ENCODE data around the gene PIP4K2A.
"Not testable (repeated sequence)": the region's sequence is repeated elsewhere in the genome, so short reads cannot be mapped to it uniquely, and the experiment has no call there.

The PIP4K2A gene

DNA sequence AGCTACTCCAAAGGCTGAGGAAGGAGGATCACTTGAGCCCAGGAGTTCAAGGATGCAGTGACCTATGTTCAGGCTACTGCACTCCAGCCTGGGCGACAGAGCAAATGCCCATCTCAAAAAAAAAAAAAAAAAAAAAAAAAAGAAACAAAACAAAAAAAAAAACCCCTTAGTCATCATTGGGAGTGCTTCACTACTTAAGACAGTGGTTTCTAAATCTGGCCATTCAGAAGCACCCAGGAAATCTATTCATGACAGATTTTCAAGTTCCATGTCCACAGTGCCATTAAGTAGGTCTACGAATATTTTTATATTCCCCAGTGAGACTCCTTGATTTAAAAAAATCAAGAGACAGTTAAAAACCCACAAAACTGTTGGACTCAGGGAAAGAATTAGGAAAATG, 182.9 kb downstream of the PIP4K2A start:
- Histone ChIP-seq H4K20me1 (ENCODE audit: low read depth, low read length) (no peaks in the 10 kb centered on the region), H2AFZ (ENCODE audit: low read depth, low read length, severe bottlenecking) (no peak overlapping the region), H3K27me3 (ENCODE audit: low read length) (no peaks in the 10 kb centered on the region), H3K9me2 (replicated peaks; ENCODE audit: insufficient read depth, low read length) (no peaks in the 10 kb centered on the region), H3K9me3 (ENCODE audit: insufficient read depth, low read length) (no peaks in the 10 kb centered on the region), H3K9ac (ENCODE audit: low read length) (no peak overlapping the region), H3K79me2 (ENCODE audit: insufficient read depth, low read length) (no peaks in the 10 kb centered on the region), H3F3A (ENCODE audit: insufficient read depth) (no peaks in the 10 kb centered on the region), H3K27ac (ENCODE audit: low read depth, low read length) (no peak overlapping the region), H3K36me3 (ENCODE audit: low read length) (no peaks in the 10 kb centered on the region), H3K4me3 (ENCODE audit: insufficient read depth, low read length, poor library complexity, severe bottlenecking) (no peak overlapping the region), H3K4me2 (ENCODE audit: low read depth, low read length, poor library complexity, severe bottlenecking) (no peak overlapping the region)
- TF ChIP-seq, protein P1, sequence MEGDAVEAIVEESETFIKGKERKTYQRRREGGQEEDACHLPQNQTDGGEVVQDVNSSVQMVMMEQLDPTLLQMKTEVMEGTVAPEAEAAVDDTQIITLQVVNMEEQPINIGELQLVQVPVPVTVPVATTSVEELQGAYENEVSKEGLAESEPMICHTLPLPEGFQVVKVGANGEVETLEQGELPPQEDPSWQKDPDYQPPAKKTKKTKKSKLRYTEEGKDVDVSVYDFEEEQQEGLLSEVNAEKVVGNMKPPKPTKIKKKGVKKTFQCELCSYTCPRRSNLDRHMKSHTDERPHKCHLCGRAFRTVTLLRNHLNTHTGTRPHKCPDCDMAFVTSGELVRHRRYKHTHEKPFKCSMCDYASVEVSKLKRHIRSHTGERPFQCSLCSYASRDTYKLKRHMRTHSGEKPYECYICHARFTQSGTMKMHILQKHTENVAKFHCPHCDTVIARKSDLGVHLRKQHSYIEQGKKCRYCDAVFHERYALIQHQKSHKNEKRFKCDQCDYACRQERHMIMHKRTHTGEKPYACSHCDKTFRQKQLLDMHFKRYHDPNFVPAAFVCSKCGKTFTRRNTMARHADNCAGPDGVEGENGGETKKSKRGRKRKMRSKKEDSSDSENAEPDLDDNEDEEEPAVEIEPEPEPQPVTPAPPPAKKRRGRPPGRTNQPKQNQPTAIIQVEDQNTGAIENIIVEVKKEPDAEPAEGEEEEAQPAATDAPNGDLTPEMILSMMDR (IDR thresholded peaks at IDR 0.05; ENCODE audit: insufficient read depth, low read length, poor library complexity, severe bottlenecking) = no peak
- TF ChIP-seq EZH2phosphoT487 (conservative IDR thresholded peaks at IDR 0.05; ENCODE audit: low read length) = no peak

DNA sequence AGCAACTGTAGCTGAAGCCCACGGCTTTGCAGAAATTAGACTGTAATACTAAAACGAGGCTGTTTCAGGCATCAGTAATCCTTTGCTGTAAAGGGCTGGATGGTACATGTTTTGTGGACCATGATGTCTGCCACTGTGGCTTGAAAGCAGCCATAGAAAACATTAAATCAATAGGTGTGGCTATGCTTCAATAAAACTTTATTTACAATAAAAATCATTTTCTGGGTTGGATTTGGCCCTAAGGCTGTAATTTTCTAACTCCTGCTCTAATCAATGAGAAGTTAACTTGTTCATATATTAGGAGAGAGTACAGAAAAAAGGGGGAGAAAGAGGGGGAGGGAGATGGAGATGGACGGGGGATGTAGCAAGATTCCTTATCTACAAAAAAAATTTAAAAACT, 183.4 kb downstream of the PIP4K2A start:
- Histone ChIP-seq H3K4me2 (ENCODE audit: low read depth, low read length, poor library complexity, severe bottlenecking) (no peak overlapping the region), H3K4me3 (ENCODE audit: insufficient read depth, low read length, poor library complexity, severe bottlenecking) (no peak overlapping the region), H3K9me2 (replicated peaks; ENCODE audit: insufficient read depth, low read length) (no peaks in the 10 kb centered on the region), H2AFZ (ENCODE audit: low read depth, low read length, severe bottlenecking) (no peak overlapping the region), H4K20me1 (ENCODE audit: low read depth, low read length) (no peaks in the 10 kb centered on the region), H3K9ac (ENCODE audit: low read length) (no peak overlapping the region), H3K9me3 (ENCODE audit: insufficient read depth, low read length) (no peaks in the 10 kb centered on the region), H3K27ac (ENCODE audit: low read depth, low read length) (no peak overlapping the region), H3K27me3 (ENCODE audit: low read length) (no peaks in the 10 kb centered on the region), H3F3A (ENCODE audit: insufficient read depth) (no peaks in the 10 kb centered on the region), H3K79me2 (ENCODE audit: insufficient read depth, low read length) (no peaks in the 10 kb centered on the region), H3K36me3 (ENCODE audit: low read length) (no peaks in the 10 kb centered on the region)
- no peak for TF ChIP-seq EZH2phosphoT487 (conservative IDR thresholded peaks at IDR 0.05; ENCODE audit: low read length)
- TF ChIP-seq, protein P1 (IDR thresholded peaks at IDR 0.05; ENCODE audit: insufficient read depth, low read length, poor library complexity, severe bottlenecking) = no peak

DNA sequence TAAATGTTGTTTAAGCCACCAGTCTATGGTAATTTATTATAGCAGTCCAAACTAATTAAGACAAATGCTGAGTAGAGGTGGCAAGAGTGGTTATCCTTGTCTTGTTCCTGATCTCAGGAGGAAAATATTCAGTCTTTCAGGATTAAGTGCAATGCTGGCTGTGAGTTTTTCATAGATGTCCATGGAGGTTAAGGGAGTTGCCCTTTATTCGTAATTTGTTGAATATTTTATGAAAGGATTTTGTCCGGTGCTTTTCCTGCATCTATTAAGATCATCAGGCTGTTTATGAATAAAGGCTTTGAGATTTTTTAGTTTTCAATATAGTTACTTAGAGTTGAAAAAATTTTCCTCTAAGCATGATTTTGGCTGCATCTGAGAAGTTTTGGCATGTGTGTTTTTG, 186.9 kb downstream of the PIP4K2A start:
- no peaks in the 10 kb centered on the region for H3K27me3 ChIP-seq (ENCODE audit: low read length)
- no peak for TF ChIP-seq EZH2phosphoT487 (conservative IDR thresholded peaks at IDR 0.05; ENCODE audit: low read length)
- TF ChIP-seq, protein P1 (IDR thresholded peaks at IDR 0.05; ENCODE audit: insufficient read depth, low read length, poor library complexity, severe bottlenecking) = no peak
- H3K9ac ChIP-seq (ENCODE audit: low read length) = no peak overlapping the region
- no peaks in the 10 kb centered on the region for H3F3A ChIP-seq (ENCODE audit: insufficient read depth)
- no peak overlapping the region for H3K27ac ChIP-seq (ENCODE audit: low read depth, low read length)
- H3K36me3 ChIP-seq (ENCODE audit: low read length) = no peaks in the 10 kb centered on the region
- no peak overlapping the region for H3K4me2 ChIP-seq (ENCODE audit: low read depth, low read length, poor library complexity, severe bottlenecking)
- H2AFZ ChIP-seq (ENCODE audit: low read depth, low read length, severe bottlenecking) = no peak overlapping the region
- no peaks in the 10 kb centered on the region for H3K9me2 ChIP-seq (replicated peaks; ENCODE audit: insufficient read depth, low read length)
- H3K9me3 ChIP-seq (ENCODE audit: insufficient read depth, low read length) = no peaks in the 10 kb centered on the region
- H3K4me3 ChIP-seq (ENCODE audit: insufficient read depth, low read length, poor library complexity, severe bottlenecking) = no peak overlapping the region
- no peaks in the 10 kb centered on the region for H3K79me2 ChIP-seq (ENCODE audit: insufficient read depth, low read length)
- H4K20me1 ChIP-seq (ENCODE audit: low read depth, low read length) = no peaks in the 10 kb centered on the region

DNA sequence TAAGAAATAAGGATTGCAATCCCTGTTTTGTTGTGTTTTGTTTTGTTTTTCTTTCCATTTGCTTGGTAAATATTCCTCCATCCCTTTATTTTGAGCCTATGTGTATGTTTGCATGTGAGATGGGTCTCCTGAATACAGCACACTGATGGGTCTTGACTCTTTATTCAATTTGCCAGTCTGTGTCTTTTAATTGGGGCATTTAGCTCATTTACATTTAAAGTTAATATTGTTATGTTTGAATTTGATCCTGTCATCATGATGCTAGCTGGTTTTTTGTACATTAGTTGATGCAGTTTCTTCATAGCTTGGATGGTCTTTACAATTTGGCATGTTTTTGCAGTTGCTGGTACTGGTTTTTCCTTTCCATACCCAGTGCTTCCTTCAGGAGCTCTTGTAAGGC, 190.0 kb downstream of the PIP4K2A start:
- not testable (repeated sequence) for H3K9ac ChIP-seq (ENCODE audit: low read length); H3K4me3 ChIP-seq (ENCODE audit: insufficient read depth, low read length, poor library complexity, severe bottlenecking); H4K20me1 ChIP-seq (ENCODE audit: low read depth, low read length); H3K79me2 ChIP-seq (ENCODE audit: insufficient read depth, low read length); H3K27me3 ChIP-seq (ENCODE audit: low read length); H3K27ac ChIP-seq (ENCODE audit: low read depth, low read length); H2AFZ ChIP-seq (ENCODE audit: low read depth, low read length, severe bottlenecking); H3K9me2 ChIP-seq (replicated peaks; ENCODE audit: insufficient read depth, low read length); H3K4me2 ChIP-seq (ENCODE audit: low read depth, low read length, poor library complexity, severe bottlenecking); H3F3A ChIP-seq (ENCODE audit: insufficient read depth); H3K9me3 ChIP-seq (ENCODE audit: insufficient read depth, low read length); H3K36me3 ChIP-seq (ENCODE audit: low read length)

DNA sequence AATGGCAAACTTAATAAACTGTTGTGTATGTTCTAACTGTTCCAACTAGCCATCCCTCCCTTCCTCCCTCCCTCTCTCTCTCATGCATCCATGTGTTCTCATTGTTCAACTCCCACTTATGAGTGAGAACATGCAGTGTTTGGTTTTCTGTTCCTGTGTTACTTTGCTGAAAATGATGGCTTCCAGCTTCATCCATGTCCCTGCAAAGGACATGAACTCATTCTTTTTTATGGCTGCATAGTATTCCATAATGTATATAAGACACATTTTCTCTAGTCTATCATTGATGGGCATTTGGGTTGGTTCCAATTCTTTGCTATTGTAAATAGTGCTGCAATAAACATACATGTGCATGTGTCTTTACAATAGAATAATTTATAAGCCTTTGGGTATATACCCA, 193.7 kb downstream of the PIP4K2A start:
- H3K9me3 ChIP-seq (ENCODE audit: insufficient read depth, low read length) = not testable (repeated sequence)

More for the DNA sequence above, 193.7 kb downstream of the PIP4K2A start:
- not testable (repeated sequence) for H3K9ac ChIP-seq (ENCODE audit: low read length); H3K36me3 ChIP-seq (ENCODE audit: low read length); H3K79me2 ChIP-seq (ENCODE audit: insufficient read depth, low read length); H3K27me3 ChIP-seq (ENCODE audit: low read length); H2AFZ ChIP-seq (ENCODE audit: low read depth, low read length, severe bottlenecking); H3K4me2 ChIP-seq (ENCODE audit: low read depth, low read length, poor library complexity, severe bottlenecking); H3K4me3 ChIP-seq (ENCODE audit: insufficient read depth, low read length, poor library complexity, severe bottlenecking); H3K9me2 ChIP-seq (replicated peaks; ENCODE audit: insufficient read depth, low read length); H3F3A ChIP-seq (ENCODE audit: insufficient read depth); H4K20me1 ChIP-seq (ENCODE audit: low read depth, low read length); H3K27ac ChIP-seq (ENCODE audit: low read depth, low read length)
